Stimulated activated naive CD4-positive, alpha-beta T cell (primary cell): Measurements from ENCODE around the gene ITGAE.
A peak's percentile ranks its signal among the peaks of the same experiment; 100 is the strongest.

Experiments used
- DNase-seq, 6 experiments: peaks; one replicate each; lab custom pipeline; 2025; lab: John Stamatoyannopoulos, UW

ITGAE gene

GRCh38 chr17:3693829-3694231 is 107.2 kb downstream of the ITGAE start:
- no peak for DNase-seq

- no peak for DNase-seq
Observed at GRCh38 chr17:3693141-3693540, 107.8 kb downstream of the ITGAE start.

- DNase-seq, result no peak
Observed at GRCh38 chr17:3692346-3692745, 108.6 kb downstream of the ITGAE start.

DNA sequence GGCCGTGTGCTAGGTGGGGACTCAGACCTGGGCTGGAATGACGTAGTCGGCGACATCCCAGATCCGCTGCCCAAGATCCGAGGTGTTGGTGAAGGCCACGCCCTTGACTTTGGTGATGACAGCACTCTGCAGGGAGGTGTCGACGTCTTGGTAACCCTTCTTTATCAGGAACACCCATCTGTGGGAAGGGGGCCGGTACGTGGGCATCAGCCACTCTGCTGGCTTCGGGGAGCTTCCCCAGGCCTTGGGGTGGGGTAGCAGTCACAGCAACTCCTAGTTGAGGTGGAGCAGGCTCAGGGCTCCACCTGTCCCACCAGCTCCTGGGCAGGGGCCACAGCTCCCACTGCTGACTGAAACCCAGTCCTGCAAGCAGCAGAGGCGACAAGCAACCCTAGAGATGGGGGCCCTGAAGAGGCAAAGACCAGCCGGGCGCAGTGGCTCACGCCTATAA is 109.3 kb downstream of the ITGAE start:
- no peak for DNase-seq

DNA sequence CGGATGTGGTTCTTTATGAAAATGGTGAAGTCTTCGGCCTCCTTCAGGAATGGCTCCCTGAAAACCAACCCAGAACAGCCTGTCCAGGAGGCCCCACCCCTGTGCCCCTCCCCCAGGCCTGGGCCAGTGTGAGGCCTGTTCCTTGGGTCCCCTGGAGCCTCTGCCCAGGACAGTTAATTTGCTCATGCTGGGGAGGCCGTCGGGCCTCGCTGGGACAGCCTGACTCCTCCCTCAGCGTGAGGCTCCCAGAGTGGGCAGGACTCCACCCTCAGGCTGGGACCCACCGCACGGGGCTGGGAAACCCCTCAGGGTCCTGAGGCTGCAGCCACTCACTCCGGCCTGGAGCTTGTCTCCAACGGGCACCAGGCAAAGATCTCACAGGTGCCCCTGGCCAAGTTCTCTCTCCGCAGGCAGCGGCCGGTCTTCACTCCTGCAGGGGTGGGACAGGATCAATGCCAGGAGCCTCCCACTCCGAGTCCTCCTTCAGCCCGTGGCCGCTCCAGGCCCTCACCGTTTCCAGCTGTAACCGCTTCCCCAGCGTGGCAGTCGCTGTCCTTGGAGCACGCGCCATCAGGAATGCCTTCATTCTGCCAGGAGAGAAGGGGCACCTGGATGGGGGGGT is 110.8 kb downstream of the ITGAE start:
- DNase-seq, result no peak

DNA sequence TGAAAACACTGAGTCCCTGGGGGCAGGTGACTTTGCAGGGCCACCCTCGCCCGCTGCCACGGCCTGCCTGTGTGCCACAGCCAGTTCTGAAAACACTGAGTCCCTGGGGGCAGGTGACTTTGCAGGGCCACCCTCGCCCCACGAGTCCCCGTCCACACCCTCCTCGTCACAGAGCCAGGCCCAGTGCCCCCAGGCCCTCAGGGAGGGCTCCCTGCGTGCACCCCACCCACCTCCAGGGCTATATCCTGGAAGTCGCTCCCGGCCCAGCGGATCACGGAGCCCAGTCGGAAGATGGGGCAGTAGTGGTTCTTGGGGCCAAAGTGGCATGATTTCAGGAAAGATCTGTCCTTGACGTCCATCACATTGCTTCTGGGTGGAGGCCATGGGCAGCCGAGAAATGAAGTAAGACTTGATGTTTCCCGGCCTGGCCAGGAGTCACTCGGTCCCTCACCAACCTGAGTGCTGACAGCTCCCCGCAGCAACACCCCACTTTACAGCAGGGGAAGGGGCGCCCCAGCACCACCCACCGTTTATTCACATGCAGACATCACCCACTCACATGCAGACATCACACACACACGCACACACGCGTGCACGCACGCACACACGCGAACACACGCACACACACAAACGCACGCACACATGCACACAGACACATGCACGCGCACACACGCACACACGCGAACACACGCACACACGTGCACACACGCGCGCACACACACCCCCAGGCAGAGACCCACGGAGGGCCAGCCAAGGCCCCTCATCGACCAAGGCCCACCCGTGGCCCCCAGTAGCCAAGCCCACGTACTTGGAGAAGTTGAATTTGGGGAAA is 111.5 kb downstream of the ITGAE start:
- no peak for DNase-seq

DNA sequence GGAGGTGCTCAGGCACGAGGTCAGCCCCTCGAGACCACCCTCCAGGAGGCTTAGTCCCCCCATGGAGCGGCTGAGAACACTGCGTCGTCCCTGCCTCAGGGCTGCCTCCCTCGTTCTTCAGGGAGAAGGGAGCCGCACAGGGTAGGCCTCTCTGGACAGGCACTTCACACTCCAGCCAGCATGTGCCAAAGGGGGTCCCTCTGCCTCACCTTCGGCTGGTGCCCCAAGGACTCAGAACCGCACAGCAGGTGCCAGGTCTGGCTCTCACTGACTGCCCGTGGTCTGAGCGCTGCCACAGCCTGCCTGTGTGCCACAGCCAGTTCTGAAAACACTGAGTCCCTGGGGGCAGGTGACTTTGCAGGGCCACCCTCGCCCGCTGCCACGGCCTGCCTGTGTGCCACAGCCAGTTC is 112.1 kb downstream of the ITGAE start:
- no peak for DNase-seq

- DNase-seq, result no peak
Observed at GRCh38 chr17:3688027-3688553, 112.9 kb downstream of the ITGAE start.

- DNase-seq, result no peak
Observed at GRCh38 chr17:3685174-3685573, 115.8 kb downstream of the ITGAE start.

DNA sequence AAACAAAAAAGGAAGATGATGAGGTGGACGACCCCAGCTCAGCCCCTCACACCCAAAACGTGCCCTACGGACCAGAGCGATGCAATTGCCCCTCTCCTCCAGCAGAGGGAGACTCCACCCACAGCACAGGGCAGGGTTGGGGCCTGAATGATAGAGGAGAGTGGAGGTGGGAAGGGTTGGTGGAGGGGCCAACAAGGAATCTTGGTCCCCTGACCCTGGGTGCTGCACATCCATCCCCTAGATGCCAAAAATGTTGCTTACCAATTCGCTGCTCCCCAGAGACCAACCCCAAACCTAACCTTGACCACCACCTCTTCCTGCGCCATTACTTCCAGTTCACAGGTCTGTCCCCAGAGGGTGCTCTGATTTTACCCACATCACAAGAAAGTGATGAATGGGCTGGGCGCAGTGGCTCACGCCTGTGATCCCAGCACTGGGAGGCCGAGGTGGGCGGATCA is 117.9 kb downstream of the ITGAE start:
- DNase-seq, result peak in 5 of 6 experiments; percentile 35 to 66 (median 36)

DNA sequence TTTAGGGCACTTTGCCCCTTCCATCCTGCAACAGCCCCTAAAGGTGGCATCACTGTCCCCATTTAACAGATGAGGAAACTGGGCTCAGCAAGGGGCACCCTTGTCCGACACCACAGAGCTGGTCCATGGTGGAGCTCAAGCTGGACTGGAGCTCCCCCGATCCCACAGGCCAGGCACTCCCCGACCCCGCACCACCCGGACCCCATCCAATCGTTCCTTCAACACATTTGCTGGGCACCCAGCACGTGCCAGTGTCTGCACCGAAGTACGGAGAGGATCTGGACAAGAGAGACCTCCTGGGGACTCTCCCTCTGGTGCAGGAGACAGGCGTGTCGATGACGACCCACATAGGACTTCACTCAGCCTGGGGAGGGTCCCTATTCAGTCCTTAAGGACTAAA is 119.0 kb downstream of the ITGAE start:
- no peak for DNase-seq

GRCh38 chr17:3681565-3681964 is 119.4 kb downstream of the ITGAE start:
- DNase-seq, result no peak

DNA sequence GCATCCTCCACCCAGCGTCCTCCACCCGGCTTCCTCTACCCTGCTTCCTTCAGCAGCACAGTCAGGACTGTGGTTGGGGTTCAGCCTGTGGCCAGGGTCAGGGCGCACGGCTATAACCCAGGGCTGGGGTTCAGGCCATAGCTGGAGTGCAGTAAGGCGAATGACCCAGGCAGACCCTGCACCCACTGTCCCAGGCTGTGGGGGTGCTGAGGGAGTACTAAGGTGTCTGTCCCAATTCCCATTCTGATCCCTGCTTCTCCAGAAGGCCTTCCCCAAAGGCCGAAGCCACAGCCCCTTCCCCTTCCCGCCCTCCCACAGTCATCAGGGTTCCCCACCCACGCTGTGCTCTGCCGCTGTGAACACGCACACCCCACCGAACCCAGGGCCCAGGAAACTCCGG is 119.9 kb downstream of the ITGAE start:
- no peak for DNase-seq

GRCh38 chr17:3679531-3680126 is 121.4 kb downstream of the ITGAE start:
- DNase-seq, result no peak

DNA sequence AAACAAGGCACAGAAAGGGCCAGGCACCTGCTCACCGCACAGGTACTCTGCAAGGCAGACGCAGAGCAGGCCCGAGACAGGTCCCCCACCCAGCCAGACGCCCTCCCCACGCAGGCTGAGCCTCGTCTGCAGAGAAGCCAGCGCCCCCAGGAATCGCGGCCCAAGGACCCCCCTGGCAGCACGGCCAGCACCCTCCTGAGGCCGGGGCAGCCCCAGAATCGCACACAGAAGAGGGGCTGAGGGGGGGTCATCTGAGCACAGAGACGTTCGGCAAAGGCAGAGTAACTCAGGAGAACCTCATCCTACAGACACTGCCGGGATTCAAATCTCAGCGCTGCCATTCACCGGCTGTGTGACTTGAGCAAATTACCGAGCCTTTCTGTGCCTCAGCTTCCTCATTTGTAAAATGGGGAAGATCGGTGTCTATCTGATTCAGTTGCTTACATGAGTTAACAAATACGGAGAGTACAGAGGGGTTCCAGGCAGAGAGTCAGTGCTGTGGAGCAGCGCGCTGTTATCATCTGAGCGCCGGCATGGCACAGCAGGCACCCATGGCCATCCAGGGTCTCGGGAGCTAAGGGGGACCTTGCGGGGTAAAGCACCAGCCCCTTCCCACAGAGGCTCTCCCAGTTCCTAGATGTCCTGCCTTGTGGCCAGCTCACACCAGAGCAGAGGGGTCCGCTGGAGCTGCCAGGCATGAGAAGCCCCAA is 122.0 kb downstream of the ITGAE start:
- no peak for DNase-seq

GRCh38 chr17:3678095-3678820 is 122.7 kb downstream of the ITGAE start:
- no peak for DNase-seq

- DNase-seq, result no peak
Observed at GRCh38 chr17:3675886-3676285, 125.1 kb downstream of the ITGAE start.

- no peak for DNase-seq
Observed at GRCh38 chr17:3672571-3672970, 128.4 kb downstream of the ITGAE start.

GRCh38 chr17:3669548-3669947 is 131.4 kb downstream of the ITGAE start:
- DNase-seq, result no peak

DNA sequence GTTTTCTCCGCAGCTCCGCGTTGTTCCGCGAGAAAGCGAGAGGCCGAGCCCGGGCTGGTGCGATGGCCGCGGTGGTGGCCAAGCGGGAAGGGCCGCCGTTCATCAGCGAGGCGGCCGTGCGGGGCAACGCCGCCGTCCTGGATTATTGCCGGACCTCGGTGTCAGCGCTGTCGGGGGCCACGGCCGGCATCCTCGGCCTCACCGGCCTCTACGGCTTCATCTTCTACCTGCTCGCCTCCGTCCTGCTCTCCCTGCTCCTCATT is 132.0 kb downstream of the ITGAE start:
- DNase-seq, result no peak

- DNase-seq, result peak; percentile 97 to 99 (median 98)
Observed at GRCh38 chr17:3668279-3669084, 132.5 kb downstream of the ITGAE start, which contains the start of the genes EMC6 and TAX1BP3. TSS of gene EMC6 (plus strand) at chr17:3668812. CDS start at chr17:3669147, 335 bp downstream. TSS of gene TAX1BP3 (minus strand) at chr17:3668578. CDS start at chr17:3668526, 52 bp downstream.
